Sigmoid colon (tissue), 7 donors: ENCODE measurements around the gene VPS13D. TPM values are rescaled to one million over a fixed set of nuclear protein-coding genes. Genes with fewer than 3 reads are reported as not detected.
"Not testable (repeated sequence)": the region's sequence is repeated elsewhere in the genome, so short reads cannot be mapped to it uniquely, and the experiment has no call there.

Source experiments
- DNase-seq: peaks from one replicate; pipeline ENCODE4 v3.0.0-alpha.2; 2019
- H3K27ac ChIP-seq, 4 donors: fragments of 200-600 bp; sonication (generic); one replicate each; pipeline ENCODE4 v1.5.1; 2016 to 2019; ENCODE audit warnings: mild to moderate bottlenecking in 1 of 4
- H3K27me3 ChIP-seq, 3 donors: fragments of 200-600 bp; sonication (generic); one replicate each; pipeline ENCODE4 v1.5.1; 2019; ENCODE audit warnings: mild to moderate bottlenecking in 1 of 3
- H3K36me3 ChIP-seq, 4 donors: fragments of 200-600 bp; sonication (generic); one replicate each; pipeline ENCODE4 v1.5.1; 2016 to 2019
- H3K4me1 ChIP-seq, 4 donors: fragments of 200-600 bp; sonication (generic); one replicate each; pipeline ENCODE4 v1.5.1; 2017 to 2019
- H3K4me3 ChIP-seq, 4 donors: fragments of 200-600 bp; sonication (generic); one replicate each; pipeline ENCODE4 v1.5.1; 2017 to 2019; ENCODE audit warnings: mild to moderate bottlenecking in 2 of 4, moderate library complexity in 1 of 4
- H3K9me3 ChIP-seq, 4 donors: fragments of 200-600 bp in 3 of 4; sonication (generic) in 3 of 4; one replicate each; pipeline versions ENCODE4 v1.5.1 to v1.6.1; 2013 to 2019
- CTCF ChIP-seq, 4 experiments: fragments of 450-650 bp in 3 of 4; fragments of 200-600 bp in 1 of 4; IDR thresholded peaks; one replicate each; pipeline ENCODE4 v1.5.1; 2016 to 2019; ENCODE audit warnings: antibody characterized with exemption in 4 of 4, mild to moderate bottlenecking in 3 of 4, moderate library complexity in 2 of 4
- EP300 ChIP-seq, 4 donors: sonication (generic); formaldehyde crosslinking; IDR thresholded peaks; one replicate each; pipeline ENCODE4 v1.6.1; 2017; ENCODE audit warnings: antibody characterized with exemption in 4 of 4
- POLR2A ChIP-seq, 2 donors: fragments of 450-650 bp; IDR thresholded peaks; one replicate each; pipeline ENCODE4 v1.6.1; 2016; ENCODE audit warnings: antibody characterized with exemption in 2 of 2, mild to moderate bottlenecking in 2 of 2, moderate library complexity in 2 of 2
- POLR2AphosphoS5 ChIP-seq, 4 donors: sonication (generic); formaldehyde crosslinking; IDR thresholded peaks; one replicate each; pipeline ENCODE4 v1.6.1; 2017; ENCODE audit warnings: antibody characterized with exemption in 4 of 4
- WGBS, 2 donors: extraction: QIAGEN DNeasy Blood & Tissue Kit; methylation state at CpG; one replicate each; pipeline ENCODE4 v1.1.7; 2013; 5-methylcytosine and 5-hydroxymethylcytosine counted together
- intact Hi-C: fragments of 100-400 bp; cut with DNase I; formaldehyde crosslinking; loops from one replicate; pipeline ENCODE4 v1.15.1; 2023
- polyA plus RNA-seq, 3 donors: library from polyadenylated mRNA; stranded (reverse); fragments of 200-250 nt; gene quantifications; one replicate each; pipeline ENCODE4 v1.2.3, GENCODE V29; 2013
- total RNA-seq, 4 donors: library from RNA; depleted of rRNA; stranded (reverse); fragments of >200 nt; gene quantifications; one replicate each; pipeline ENCODE4 v1.1.0, GENCODE V29; 2016
- donor health status: healthy with polysubstance abuse.
- donor health status: Bipolar disorder and iron deficiency.
- donor health status: healthy.

Gene VPS13D
- total and polyA plus RNA-seq, 7 donors: 7.6 to 90.8 (median 49.7) TPM

DNA sequence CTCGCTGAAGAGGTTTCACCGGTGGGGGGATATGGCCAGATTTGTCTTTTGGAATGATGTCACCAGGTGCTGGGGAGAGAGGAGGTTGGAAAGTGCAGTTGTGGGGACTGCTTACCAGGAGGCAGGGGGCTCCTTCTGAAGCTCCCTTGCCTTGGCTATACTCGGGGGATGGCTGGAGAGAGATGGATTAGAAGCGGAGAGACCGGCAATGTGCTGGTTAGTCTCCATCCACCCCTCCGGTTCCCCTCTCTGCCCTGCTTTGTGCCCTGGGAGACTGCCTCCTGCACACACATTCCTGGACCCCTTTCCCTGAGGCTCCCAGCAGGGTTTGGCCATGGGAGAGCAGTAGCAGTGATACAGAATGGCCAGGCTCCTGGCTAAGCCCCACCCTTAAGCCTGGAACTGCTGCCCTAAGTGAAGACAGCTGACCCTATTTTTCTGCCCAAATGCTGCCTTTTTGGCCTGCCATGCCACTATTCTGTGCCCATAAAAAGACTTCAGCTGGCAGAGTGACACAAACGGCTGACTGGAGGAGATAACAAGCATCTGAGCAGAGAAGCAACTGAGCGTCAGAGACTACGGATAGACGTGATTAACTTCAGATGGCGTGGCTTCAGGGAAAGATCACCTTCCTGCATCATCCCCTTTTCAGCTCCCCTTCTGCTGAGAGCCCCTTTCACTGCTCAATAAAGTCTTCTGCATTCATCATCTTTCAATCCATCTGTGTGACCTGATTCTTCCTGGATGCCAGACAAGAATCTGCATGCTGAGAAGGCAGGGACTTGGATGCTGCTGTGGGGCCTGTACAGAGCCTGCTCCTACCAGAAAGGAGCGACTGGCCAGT is 14.5 kb upstream of the VPS13D start:
- no peaks in the 10 kb centered on the region for H3K27me3 ChIP-seq
- TF ChIP-seq POLR2A (IDR thresholded peaks at IDR 0.05) (no peak), EP300 (IDR thresholded peaks at IDR 0.05) (no peak), CTCF (IDR thresholded peaks at IDR 0.05) (no peak), POLR2AphosphoS5 (IDR thresholded peaks at IDR 0.05) (no peak)
- no peaks in the 10 kb centered on the region for H3K9me3 ChIP-seq
- DNase-seq: no peak
- 86 to 92% methylated on average over 12 of the region's 12 CpGs for WGBS, 2 donors
- intact Hi-C loops: no loop called here
- no peak overlapping the region for H3K4me3 ChIP-seq
- no peak overlapping the region for H3K27ac ChIP-seq
- no peaks in the 10 kb centered on the region for H3K4me1 ChIP-seq
- no peaks in the 10 kb centered on the region for H3K36me3 ChIP-seq

DNA sequence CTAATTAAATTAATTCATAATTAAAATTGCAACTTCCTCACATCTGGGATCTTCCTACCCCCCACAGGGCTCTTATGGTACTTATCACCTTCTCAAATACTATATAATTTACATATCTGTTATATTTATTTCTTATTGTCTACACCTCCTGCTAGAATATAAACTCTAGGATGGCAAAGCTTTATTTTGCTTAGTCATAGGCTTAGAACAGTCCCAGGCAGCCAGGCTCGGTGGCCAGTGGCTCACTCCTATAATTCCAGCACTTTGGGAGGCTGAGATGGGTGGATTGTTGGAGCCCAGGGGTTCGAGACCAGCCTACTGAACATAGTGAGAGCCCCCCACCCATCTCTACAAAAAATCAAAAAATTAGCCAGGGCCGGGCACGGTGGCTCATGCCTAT is 10.0 kb upstream of the VPS13D start:
- 91 to 92% methylated on average over 4 of the region's 4 CpGs for WGBS, 2 donors
- Histone ChIP-seq H3K4me3 (no peak overlapping the region), H3K27ac (no peak overlapping the region), H3K4me1 (no peaks in the 10 kb centered on the region), H3K9me3 (no peaks in the 10 kb centered on the region), H3K36me3 (no peaks in the 10 kb centered on the region), H3K27me3 (no peaks in the 10 kb centered on the region)
- intact Hi-C loops: no loop called here
- no peak for DNase-seq
- no peak for TF ChIP-seq CTCF (IDR thresholded peaks at IDR 0.05)
- TF ChIP-seq POLR2AphosphoS5 (IDR thresholded peaks at IDR 0.05): no peak
- no peak for TF ChIP-seq EP300 (IDR thresholded peaks at IDR 0.05)
- TF ChIP-seq POLR2A (IDR thresholded peaks at IDR 0.05): no peak

DNA sequence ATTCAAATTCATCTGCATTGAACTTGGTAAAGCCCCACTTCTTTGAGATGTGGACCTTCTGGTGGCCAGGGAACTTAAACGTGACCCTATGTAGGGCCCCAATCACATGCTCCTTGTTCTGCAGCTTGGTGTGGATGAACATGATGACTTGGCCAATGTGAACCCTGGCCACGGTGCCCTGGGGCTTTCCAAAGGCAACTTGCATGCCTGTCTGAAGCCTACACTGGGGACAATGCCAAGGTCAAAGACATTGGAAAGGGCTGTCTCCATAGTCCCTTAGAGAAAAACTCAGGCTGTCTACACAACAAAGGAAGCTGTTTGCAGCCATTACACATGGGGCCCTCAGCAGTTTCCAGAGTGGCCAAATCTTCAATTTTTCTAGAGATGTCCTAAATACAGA is 8.9 kb upstream of the VPS13D start:
- Histone ChIP-seq H3K27ac (no peak overlapping the region), H3K27me3 (no peaks in the 10 kb centered on the region), H3K9me3 (no peaks in the 10 kb centered on the region), H3K36me3 (no peaks in the 10 kb centered on the region), H3K4me1 (no peaks in the 10 kb centered on the region), H3K4me3 (no peak overlapping the region)
- WGBS, 2 donors: 77 to 79% methylated on average over 2 of the region's 2 CpGs
- TF ChIP-seq CTCF (IDR thresholded peaks at IDR 0.05) (no peak), POLR2A (IDR thresholded peaks at IDR 0.05) (no peak), EP300 (IDR thresholded peaks at IDR 0.05) (no peak), POLR2AphosphoS5 (IDR thresholded peaks at IDR 0.05) (no peak)
- intact Hi-C loops: no loop called here
- no peak for DNase-seq

GRCh38 chr1:12222700-12223099 is 7.1 kb upstream of the VPS13D start:
- intact Hi-C loops, H3K27me3 ChIP-seq, H3K9me3 ChIP-seq, H3K4me3 ChIP-seq, H3K36me3 ChIP-seq, H3K4me1 ChIP-seq, DNase-seq, H3K27ac ChIP-seq: not testable (repeated sequence)
- 98 to 100% methylated on average over 1 of the region's 1 CpG for WGBS, 2 donors

GRCh38 chr1:12224092-12224491 is 5.7 kb upstream of the VPS13D start:
- H3K36me3 ChIP-seq, intact Hi-C loops, DNase-seq, H3K4me3 ChIP-seq, H3K9me3 ChIP-seq, H3K4me1 ChIP-seq, H3K27me3 ChIP-seq, H3K27ac ChIP-seq: not testable (repeated sequence)
- WGBS, 2 donors: 85 to 93% methylated on average over 6 of the region's 6 CpGs

- no peak for DNase-seq
- H3K4me3 ChIP-seq: no peak overlapping the region
- TF ChIP-seq CTCF (IDR thresholded peaks at IDR 0.05) (no peak), EP300 (IDR thresholded peaks at IDR 0.05) (no peak), POLR2AphosphoS5 (IDR thresholded peaks at IDR 0.05) (no peak), POLR2A (IDR thresholded peaks at IDR 0.05) (no peak)
- H3K36me3 ChIP-seq: no peaks in the 10 kb centered on the region
- 81 to 92% methylated on average over 7 of the region's 7 CpGs for WGBS, 2 donors
- H3K27ac ChIP-seq: no peak overlapping the region
- intact Hi-C loops: no loop called here
- peaks cover 0 to 19% (median 15%) of the 10 kb centered on the region in 4 donors for H3K4me1 ChIP-seq
- H3K27me3 ChIP-seq: no peaks in the 10 kb centered on the region
- H3K9me3 ChIP-seq: no peaks in the 10 kb centered on the region
These were observed 851 bp upstream of the VPS13D start for GRCh38 chr1:12228979-12229378.
